ENCODE results near the gene VIPR2.
"Not testable (repeated sequence)": the region's sequence is repeated elsewhere in the genome, so short reads cannot be mapped to it uniquely, and the experiment has no call there.

Gene VIPR2

DNA sequence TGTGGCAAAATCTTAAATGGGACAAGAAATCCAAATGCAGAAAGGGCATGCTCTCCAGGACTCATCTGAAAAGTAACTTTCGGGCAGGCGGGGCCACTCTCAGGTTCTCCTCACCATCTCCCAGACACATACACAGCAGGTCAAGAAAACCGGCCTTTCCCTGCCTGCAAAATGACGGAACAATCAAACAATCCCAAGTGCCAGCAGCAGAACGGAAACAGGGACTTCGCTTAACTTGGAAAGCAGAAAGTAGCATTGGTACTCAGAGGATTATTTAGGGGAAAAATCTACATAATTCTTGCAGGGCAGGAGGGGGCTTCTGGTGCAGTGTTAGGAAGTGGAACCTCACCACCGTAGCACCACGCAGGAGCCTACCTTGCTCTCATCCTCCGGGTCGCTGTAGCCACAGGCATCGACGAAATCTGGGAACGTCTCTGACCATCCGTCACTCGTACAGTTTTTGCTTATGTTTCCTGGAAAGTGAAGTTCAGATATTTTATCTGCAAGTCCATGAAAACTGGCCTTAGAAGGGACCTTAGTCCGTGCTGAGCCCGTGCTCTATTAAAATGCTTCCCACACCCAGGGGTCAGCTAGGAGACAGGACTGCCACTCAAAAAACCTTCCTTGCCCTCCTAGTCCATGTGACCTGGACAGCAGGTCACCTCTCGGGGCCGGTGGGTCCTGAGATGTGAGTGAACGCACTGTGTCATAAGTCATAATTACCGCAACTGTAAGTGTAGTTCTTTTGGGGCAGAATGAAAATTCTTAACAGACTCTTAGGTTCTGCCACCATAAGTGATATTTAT lies 41.1 kb downstream of the VIPR2 start:
- Histone ChIP-seq H3K9ac (ENCODE audit: insufficient read length, low read depth) (no peak overlapping the region), H3K27me3 (ENCODE audit: insufficient read depth, insufficient read length) (no peaks in the 10 kb centered on the region), H3K36me3 (ENCODE audit: insufficient read depth, insufficient read length, low read length) (no peaks in the 10 kb centered on the region), H3K4me3 (ENCODE audit: insufficient read length, low read depth) (no peak overlapping the region), H3K4me1 (ENCODE audit: insufficient read depth, insufficient read length) (peaks cover 12% of the 10 kb centered on the region), H3K9me3 (ENCODE audit: insufficient read depth, low read length) (no peaks in the 10 kb centered on the region)
- no peak for TF ChIP-seq ZNF274 (IDR thresholded peaks at IDR 0.05; ENCODE audit: low read depth, low read length)
- no peak for TF ChIP-seq SUZ12 (IDR thresholded peaks at IDR 0.05; ENCODE audit: extremely low read depth, insufficient read depth, insufficient read length)
- DNase-seq (ENCODE audit: low read depth, low spot score), result no peak

GRCh38 chr7:159102681-159103381 lies 41.8 kb downstream of the VIPR2 start:
- no peak for TF ChIP-seq SUZ12 (IDR thresholded peaks at IDR 0.05; ENCODE audit: extremely low read depth, insufficient read depth, insufficient read length)
- TF ChIP-seq YY1 (IDR thresholded peaks at IDR 0.05; ENCODE audit: insufficient read depth, insufficient read length), result no peak
- TF ChIP-seq ZNF274 (IDR thresholded peaks at IDR 0.05; ENCODE audit: low read depth, low read length), result no peak
- no peaks in the 10 kb centered on the region for H3K9me3 ChIP-seq (ENCODE audit: insufficient read depth, low read length)
- no peaks in the 10 kb centered on the region for H3K27me3 ChIP-seq (ENCODE audit: insufficient read depth, insufficient read length)
- no peaks in the 10 kb centered on the region for H3K36me3 ChIP-seq (ENCODE audit: insufficient read depth, insufficient read length, low read length)
- H3K4me3 ChIP-seq (ENCODE audit: insufficient read length, low read depth), result no peak overlapping the region
- no peak for DNase-seq (ENCODE audit: low read depth, low spot score)
- no peak overlapping the region for H3K9ac ChIP-seq (ENCODE audit: insufficient read length, low read depth)
- H3K4me1 ChIP-seq (ENCODE audit: insufficient read depth, insufficient read length), result peaks cover 12% of the 10 kb centered on the region

GRCh38 chr7:159101661-159102091 lies 43.0 kb downstream of the VIPR2 start:
- H3K9me3 ChIP-seq (ENCODE audit: insufficient read depth, low read length); H3K9ac ChIP-seq (ENCODE audit: insufficient read length, low read depth); H3K4me3 ChIP-seq (ENCODE audit: insufficient read length, low read depth); H3K27me3 ChIP-seq (ENCODE audit: insufficient read depth, insufficient read length); H3K36me3 ChIP-seq (ENCODE audit: insufficient read depth, insufficient read length, low read length); DNase-seq (ENCODE audit: low read depth, low spot score); H3K4me1 ChIP-seq (ENCODE audit: insufficient read depth, insufficient read length): not testable (repeated sequence)

GRCh38 chr7:159101083-159101395 lies 43.6 kb downstream of the VIPR2 start:
- not testable (repeated sequence) for H3K4me3 ChIP-seq (ENCODE audit: insufficient read length, low read depth); H3K9me3 ChIP-seq (ENCODE audit: insufficient read depth, low read length); H3K9ac ChIP-seq (ENCODE audit: insufficient read length, low read depth); H3K36me3 ChIP-seq (ENCODE audit: insufficient read depth, insufficient read length, low read length); H3K27me3 ChIP-seq (ENCODE audit: insufficient read depth, insufficient read length); DNase-seq (ENCODE audit: low read depth, low spot score); H3K4me1 ChIP-seq (ENCODE audit: insufficient read depth, insufficient read length)

- H3K27me3 ChIP-seq (ENCODE audit: insufficient read depth, insufficient read length); DNase-seq (ENCODE audit: low read depth, low spot score); H3K4me3 ChIP-seq (ENCODE audit: insufficient read length, low read depth); H3K9ac ChIP-seq (ENCODE audit: insufficient read length, low read depth); H3K9me3 ChIP-seq (ENCODE audit: insufficient read depth, low read length); H3K36me3 ChIP-seq (ENCODE audit: insufficient read depth, insufficient read length, low read length); H3K4me1 ChIP-seq (ENCODE audit: insufficient read depth, insufficient read length): not testable (repeated sequence)
These were observed 44.2 kb downstream of the VIPR2 start for GRCh38 chr7:159100281-159101082.

DNA sequence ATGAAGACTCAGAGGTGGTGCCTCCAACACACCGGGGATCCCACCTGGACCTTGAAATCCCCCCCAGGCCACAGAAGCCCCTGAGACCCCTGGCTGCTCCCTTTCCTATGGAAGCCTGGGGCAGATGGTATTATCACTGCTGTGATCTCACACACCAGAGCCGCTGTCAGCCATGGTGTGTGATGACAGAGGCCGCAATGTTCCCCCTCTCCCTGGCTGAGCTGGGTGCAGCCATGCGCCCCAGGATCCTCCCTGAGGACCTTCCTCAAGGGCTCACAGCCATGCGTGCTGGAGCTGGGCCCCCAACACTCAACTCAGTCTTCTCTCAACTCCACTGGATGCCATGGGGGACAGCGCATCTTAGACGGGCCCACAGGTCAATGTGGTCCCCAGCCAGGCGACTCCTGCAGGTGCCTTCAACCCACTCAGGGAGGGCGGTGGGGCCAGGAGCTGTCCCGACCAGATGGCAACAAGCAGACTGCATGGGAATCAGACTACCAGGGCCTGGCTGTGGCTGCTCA lies 44.9 kb downstream of the VIPR2 start:
- TF ChIP-seq SUZ12 (IDR thresholded peaks at IDR 0.05; ENCODE audit: extremely low read depth, insufficient read depth, insufficient read length) (no peak), ZNF274 (IDR thresholded peaks at IDR 0.05; ENCODE audit: low read depth, low read length) (no peak), YY1 (IDR thresholded peaks at IDR 0.05; ENCODE audit: insufficient read depth, insufficient read length) (no peak)
- Histone ChIP-seq H3K27me3 (ENCODE audit: insufficient read depth, insufficient read length) (no peaks in the 10 kb centered on the region), H3K4me3 (ENCODE audit: insufficient read length, low read depth) (no peak overlapping the region), H3K9ac (ENCODE audit: insufficient read length, low read depth) (no peak overlapping the region), H3K9me3 (ENCODE audit: insufficient read depth, low read length) (no peaks in the 10 kb centered on the region), H3K36me3 (ENCODE audit: insufficient read depth, insufficient read length, low read length) (no peaks in the 10 kb centered on the region), H3K4me1 (ENCODE audit: insufficient read depth, insufficient read length) (no peaks in the 10 kb centered on the region)
- no peak for DNase-seq (ENCODE audit: low read depth, low spot score)

GRCh38 chr7:159098811-159099655 lies 45.6 kb downstream of the VIPR2 start:
- DNase-seq (ENCODE audit: low read depth, low spot score), result no peak
- H3K9ac ChIP-seq (ENCODE audit: insufficient read length, low read depth), result no peak overlapping the region
- no peaks in the 10 kb centered on the region for H3K27me3 ChIP-seq (ENCODE audit: insufficient read depth, insufficient read length)
- H3K9me3 ChIP-seq (ENCODE audit: insufficient read depth, low read length), result no peaks in the 10 kb centered on the region
- no peak for TF ChIP-seq YY1 (IDR thresholded peaks at IDR 0.05; ENCODE audit: insufficient read depth, insufficient read length)
- no peak for TF ChIP-seq ZNF274 (IDR thresholded peaks at IDR 0.05; ENCODE audit: low read depth, low read length)
- no peak for TF ChIP-seq SUZ12 (IDR thresholded peaks at IDR 0.05; ENCODE audit: extremely low read depth, insufficient read depth, insufficient read length)
- no peaks in the 10 kb centered on the region for H3K36me3 ChIP-seq (ENCODE audit: insufficient read depth, insufficient read length, low read length)
- no peaks in the 10 kb centered on the region for H3K4me1 ChIP-seq (ENCODE audit: insufficient read depth, insufficient read length)
- no peak overlapping the region for H3K4me3 ChIP-seq (ENCODE audit: insufficient read length, low read depth)

Data from NT2/D1 (cell line).